BLaER1 treated with 17β-estradiol and CSF1 and Interleukin-3, amounts not matched to agents 10 nM and 100 nM (cell line): ENCODE measurements around the gene UPK3B.
A peak's percentile ranks its signal among the peaks of the same experiment; 100 is the strongest.
"Not testable (repeated sequence)": the region's sequence is repeated elsewhere in the genome, so short reads cannot be mapped to it uniquely, and the experiment has no call there.

Experiments used
- H3K27ac ChIP-seq, 11 experiments: shearing (Covaris generic); formaldehyde crosslinking; 2 replicates each; pipeline ENCODE4 v1.8.1; 2022
- H3K27me3 ChIP-seq, 11 experiments: shearing (Covaris generic); formaldehyde crosslinking; 2 replicates each; pipeline ENCODE4 v1.8.1; 2022
- H3K36me3 ChIP-seq, 11 experiments: shearing (Covaris generic); formaldehyde crosslinking; 2 replicates each; pipeline ENCODE4 v1.8.1; 2022
- H3K4me1 ChIP-seq, 10 experiments: shearing (Covaris generic); formaldehyde crosslinking; 2 replicates each; pipeline ENCODE4 v1.8.1; 2022
- H3K4me2 ChIP-seq, 11 experiments: shearing (Covaris generic); formaldehyde crosslinking; 2 replicates each; pipeline ENCODE4 v1.8.1; 2022
- H3K4me3 ChIP-seq, 10 experiments: shearing (Covaris generic); formaldehyde crosslinking; 2 replicates each; pipeline ENCODE4 v1.8.1; 2022
- H3K9ac ChIP-seq, 11 experiments: shearing (Covaris generic); formaldehyde crosslinking; 2 replicates each; pipeline ENCODE4 v1.8.1; 2022
- H3K9me3 ChIP-seq, 11 experiments: shearing (Covaris generic); formaldehyde crosslinking; replicated peaks in 1 of 11; 2 replicates each; pipeline ENCODE4 v1.8.1; 2022
- H4K20me1 ChIP-seq, 11 experiments: shearing (Covaris generic); formaldehyde crosslinking; 2 replicates each; pipeline ENCODE4 v1.8.1; 2022
- Cebpa-rat ChIP-seq, 11 experiments: shearing (Covaris generic); IDR thresholded peaks; 2 replicates each; pipeline ENCODE4 v1.8.1; 2022

The UPK3B gene

GRCh38 chr7:76513817-76514799 is 3.8 kb downstream of the UPK3B start:
- Histone ChIP-seq H3K9me3 (no peaks in the 10 kb centered on the region), H3K27me3 (no peaks in the 10 kb centered on the region), H3K27ac (no peak overlapping the region; a peak in 1 of 22 replicates), H3K36me3 (no peaks in the 10 kb centered on the region), H4K20me1 (no peaks in the 10 kb centered on the region; a peak in 1 of 22 replicates), H3K4me1 (peaks cover 18 to 37% (median 28%) of the 10 kb centered on the region in 10 experiments), H3K4me2 (peak overlapping the region in 7 of 11 experiments; percentile 69 to 94 (median 85); a peak in 13 of 22 replicates), H3K4me3 (no peak overlapping the region), H3K9ac (peak overlapping the region in 2 of 11 experiments; percentile 38 to 44; a peak in 2 of 22 replicates)
- no peak for TF ChIP-seq Cebpa-rat (IDR thresholded peaks at IDR 0.05)

GRCh38 chr7:76514926-76515771 is 4.8 kb downstream of the UPK3B start:
- no peaks in the 10 kb centered on the region for H3K9me3 ChIP-seq
- H3K4me1 ChIP-seq = peaks cover 14 to 32% (median 20%) of the 10 kb centered on the region in 10 experiments; a peak in 19 of 20 replicates
- H3K9ac ChIP-seq = no peak overlapping the region
- H4K20me1 ChIP-seq = no peaks in the 10 kb centered on the region; a peak in 1 of 22 replicates
- TF ChIP-seq Cebpa-rat (IDR thresholded peaks at IDR 0.05) = no peak
- H3K27me3 ChIP-seq = no peaks in the 10 kb centered on the region
- no peak overlapping the region for H3K4me3 ChIP-seq
- no peak overlapping the region for H3K27ac ChIP-seq
- H3K36me3 ChIP-seq = no peaks in the 10 kb centered on the region
- peak overlapping the region in 2 of 11 experiments; percentile 39 to 44; a peak in 5 of 22 replicates for H3K4me2 ChIP-seq

- no peak for TF ChIP-seq Cebpa-rat (IDR thresholded peaks at IDR 0.05)
- no peaks in the 10 kb centered on the region for H4K20me1 ChIP-seq
- H3K4me2 ChIP-seq = no peak overlapping the region
- no peaks in the 10 kb centered on the region for H3K27me3 ChIP-seq
- no peaks in the 10 kb centered on the region for H3K36me3 ChIP-seq
- H3K4me1 ChIP-seq = peaks cover 11 to 27% (median 16%) of the 10 kb centered on the region in 10 experiments; a peak in 19 of 20 replicates
- H3K4me3 ChIP-seq = no peak overlapping the region
- no peak overlapping the region for H3K27ac ChIP-seq
- no peak overlapping the region for H3K9ac ChIP-seq
- H3K9me3 ChIP-seq = no peaks in the 10 kb centered on the region
These were observed 5.7 kb downstream of the UPK3B start for GRCh38 chr7:76515999-76516443.

- H4K20me1 ChIP-seq, H3K36me3 ChIP-seq, H3K4me3 ChIP-seq, H3K27me3 ChIP-seq, H3K27ac ChIP-seq, H3K4me2 ChIP-seq, H3K9ac ChIP-seq, H3K9me3 ChIP-seq: not testable (repeated sequence)
- H3K4me1 ChIP-seq = peaks cover 11 to 27% (median 16%) of the 10 kb centered on the region in 10 experiments; a peak in 19 of 20 replicates
These were observed 6.6 kb downstream of the UPK3B start for GRCh38 chr7:76516932-76517331.

GRCh38 chr7:76526183-76526582 is 15.8 kb downstream of the UPK3B start:
- H3K9ac ChIP-seq, H4K20me1 ChIP-seq, H3K9me3 ChIP-seq, H3K4me2 ChIP-seq, H3K4me3 ChIP-seq, H3K27me3 ChIP-seq, H3K4me1 ChIP-seq, H3K36me3 ChIP-seq, H3K27ac ChIP-seq: not testable (repeated sequence)

GRCh38 chr7:76531643-76532042 is 21.3 kb downstream of the UPK3B start:
- H3K9ac ChIP-seq, H4K20me1 ChIP-seq: not testable (repeated sequence)

GRCh38 chr7:76543197-76543596 is 32.8 kb downstream of the UPK3B start, which contains the start of gene SPDYE16:
TSS of gene SPDYE16 (minus strand) at chr7:76543297. CDS start at chr7:76541459, 1,838 bp downstream.
- H3K4me2 ChIP-seq, H3K9me3 ChIP-seq, H3K27ac ChIP-seq, H4K20me1 ChIP-seq, H3K4me1 ChIP-seq, H3K36me3 ChIP-seq, H3K27me3 ChIP-seq, H3K4me3 ChIP-seq, H3K9ac ChIP-seq: not testable (repeated sequence)

More at GRCh38 chr7:76531643-76532042, 21.3 kb downstream of the UPK3B start:
- H3K36me3 ChIP-seq, H3K4me1 ChIP-seq, H3K9me3 ChIP-seq, H3K4me2 ChIP-seq, H3K27ac ChIP-seq, H3K4me3 ChIP-seq, H3K27me3 ChIP-seq: not testable (repeated sequence)

- Histone ChIP-seq H3K4me3 (peak overlapping the region; percentile 83 to 99 (median 92)), H3K27ac (peak overlapping the region; percentile 86 to 96 (median 90)), H4K20me1 (peaks cover 0 to 14% (median 6%) of the 10 kb centered on the region in 11 experiments; a peak in 12 of 22 replicates), H3K9ac (peak overlapping the region; percentile 90 to 98 (median 94)), H3K36me3 (peaks cover 0 to 11% (median 5%) of the 10 kb centered on the region in 11 experiments; a peak in 14 of 22 replicates), H3K4me2 (peak overlapping the region; percentile 71 to 86 (median 76))
- H3K27me3 ChIP-seq, H3K4me1 ChIP-seq, H3K9me3 ChIP-seq: not testable (repeated sequence)
These were observed 38.9 kb downstream of the UPK3B start for GRCh38 chr7:76549025-76549854.

GRCh38 chr7:76549855-76550248 is 39.5 kb downstream of the UPK3B start:
- Histone ChIP-seq H3K27ac (peak overlapping the region; percentile 86 to 96 (median 90)), H3K4me2 (peak overlapping the region; percentile 71 to 86 (median 76)), H3K36me3 (peaks cover 0 to 16% (median 10%) of the 10 kb centered on the region in 11 experiments; a peak in 14 of 22 replicates), H3K4me3 (peak overlapping the region; percentile 83 to 99 (median 92)), H4K20me1 (peaks cover 0 to 19% (median 6%) of the 10 kb centered on the region in 11 experiments; a peak in 12 of 22 replicates), H3K9ac (peak overlapping the region; percentile 90 to 98 (median 94))
- H3K4me1 ChIP-seq, H3K9me3 ChIP-seq, H3K27me3 ChIP-seq: not testable (repeated sequence)

GRCh38 chr7:76551992-76552391 is 41.6 kb downstream of the UPK3B start:
- H3K4me3 ChIP-seq, H3K27ac ChIP-seq, H3K4me1 ChIP-seq, H3K9ac ChIP-seq, H3K27me3 ChIP-seq, H3K9me3 ChIP-seq: not testable (repeated sequence)
- Histone ChIP-seq H4K20me1 (peaks cover 0 to 28% (median 6%) of the 10 kb centered on the region in 11 experiments; a peak in 12 of 22 replicates), H3K36me3 (peaks cover 5 to 33% (median 18%) of the 10 kb centered on the region in 11 experiments; a peak in 17 of 22 replicates), H3K4me2 (peak overlapping the region in 2 of 11 experiments; percentile 24 to 35; a peak in 1 of 22 replicates)

- not testable (repeated sequence) for H3K4me3 ChIP-seq, H3K4me1 ChIP-seq, H3K4me2 ChIP-seq, H3K9ac ChIP-seq, H3K27me3 ChIP-seq, H3K27ac ChIP-seq
- Histone ChIP-seq H4K20me1 (peaks cover 0 to 18% (median 0%) of the 10 kb centered on the region in 11 experiments; a peak in 7 of 22 replicates), H3K36me3 (peaks cover 3 to 28% (median 19%) of the 10 kb centered on the region in 11 experiments; a peak in 15 of 22 replicates), H3K9me3 (peaks cover 6 to 21% (median 13%) of the 10 kb centered on the region in 11 experiments; a peak in 18 of 22 replicates)
These were observed 49.3 kb downstream of the UPK3B start for GRCh38 chr7:76559685-76560084.
